ENCODE data around the gene RS1.

The RS1 gene

GRCh38 chrX:18668071-18668835, 3.7 kb downstream of the RS1 start:
- no peak for DNase-seq

DNA sequence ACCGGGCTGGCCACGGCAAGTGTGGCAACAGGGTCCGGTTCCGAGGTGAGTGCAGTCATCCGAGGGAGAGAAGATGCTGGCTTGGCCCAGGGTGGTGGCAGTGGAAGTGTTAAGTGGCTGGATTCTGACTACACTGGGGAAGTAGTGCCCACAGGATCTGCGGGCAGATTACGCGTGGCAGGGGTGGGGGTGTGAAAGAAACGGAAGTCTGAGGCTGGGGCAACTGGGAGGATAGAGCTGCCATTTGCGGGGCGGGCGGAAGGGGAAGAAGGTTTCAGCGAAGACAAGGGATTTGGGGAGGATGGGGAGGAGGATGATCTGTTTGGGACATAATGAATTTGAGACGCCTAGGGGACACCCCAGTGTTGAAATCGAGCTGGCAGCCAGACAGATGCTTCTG, 5.3 kb downstream of the RS1 start:
- DNase-seq, result no peak

DNA sequence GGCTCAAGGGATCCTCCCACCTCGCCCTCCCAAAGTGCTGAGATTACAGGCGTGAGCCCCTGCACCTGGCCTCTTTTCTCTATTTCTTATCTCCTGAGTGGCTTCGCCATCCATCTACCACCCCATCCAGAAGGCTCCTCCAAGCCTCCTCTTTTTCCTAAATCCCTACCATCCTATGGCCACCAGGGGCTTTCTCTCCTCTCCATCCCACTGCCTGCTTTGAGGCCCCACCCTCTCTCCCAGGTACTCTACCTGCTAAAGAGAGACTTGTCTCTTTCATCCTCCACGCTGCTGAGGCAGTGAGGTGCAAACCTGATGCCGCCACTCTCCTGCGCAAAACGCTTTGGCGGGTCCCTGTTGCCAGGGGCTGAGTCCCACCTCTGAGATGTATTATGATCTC, 7.0 kb downstream of the RS1 start:
- no peak for DNase-seq

- DNase-seq, result no peak
Measured at GRCh38 chrX:18661273-18661672, 10.6 kb downstream of the RS1 start.

GRCh38 chrX:18654875-18655836, 16.8 kb downstream of the RS1 start:
- DNase-seq, result no peak

- DNase-seq, result no peak
Measured at GRCh38 chrX:18652636-18653035, 19.3 kb downstream of the RS1 start.

DNA sequence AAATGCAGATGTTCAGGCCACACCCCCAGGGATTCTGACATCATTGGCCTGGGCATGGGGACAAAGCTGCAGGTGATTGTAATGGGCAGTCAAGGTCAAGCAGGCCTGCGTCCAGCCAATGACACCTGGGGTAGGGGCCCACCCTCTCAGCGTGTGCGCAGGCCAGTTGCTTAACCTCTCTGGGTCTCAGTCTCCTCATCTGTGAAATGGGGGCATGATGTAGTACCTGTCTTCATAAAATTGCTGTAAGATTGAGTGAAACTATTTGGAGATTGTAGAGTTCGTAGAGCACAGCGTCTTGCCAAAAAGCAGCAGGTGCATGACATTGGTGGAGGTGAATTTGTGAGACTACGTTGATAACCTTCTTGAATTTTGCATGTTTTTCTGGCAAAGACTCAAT, 21.2 kb downstream of the RS1 start:
- no peak for DNase-seq

DNA sequence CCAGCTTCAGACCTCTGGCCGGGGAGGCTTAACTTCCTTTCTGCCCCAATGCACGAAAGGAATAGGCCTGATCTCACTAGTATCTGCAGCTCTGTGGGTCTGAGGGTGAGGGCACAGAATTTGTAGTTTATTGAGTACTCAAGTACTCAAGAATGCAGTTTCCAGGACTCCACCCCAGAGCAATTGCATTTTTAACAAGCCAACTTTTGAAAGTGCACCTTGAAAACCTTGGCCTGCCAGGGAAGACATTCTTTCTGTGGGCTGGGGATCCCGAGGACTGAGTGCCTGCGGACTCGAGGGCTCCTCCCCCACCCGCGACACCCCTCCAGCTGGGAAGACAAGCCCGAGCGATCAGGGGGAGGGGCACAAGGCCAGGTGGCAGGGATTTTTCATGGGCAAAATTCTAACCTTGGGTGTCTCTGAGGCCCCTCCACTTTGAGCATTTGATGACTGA, 22.4 kb downstream of the RS1 start:
- no peak for DNase-seq

DNA sequence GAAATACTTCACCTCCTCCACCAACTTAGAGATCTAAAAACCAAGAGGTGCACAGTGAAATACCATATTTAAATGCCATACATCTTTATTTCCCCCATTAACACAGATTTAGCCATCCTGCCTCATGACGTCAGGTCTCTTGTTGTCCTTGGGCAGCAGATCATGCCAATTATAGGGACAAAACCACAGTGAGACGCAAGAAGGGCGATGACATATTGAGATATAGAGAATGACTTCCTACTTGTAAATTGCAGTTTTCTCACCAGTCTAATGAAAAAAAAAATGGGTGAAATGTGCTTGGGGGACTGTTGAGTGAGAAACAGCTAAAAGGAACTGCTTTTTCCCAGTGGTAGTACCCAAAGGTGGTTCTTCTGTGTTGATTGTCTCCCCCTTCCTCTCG, 24.3 kb downstream of the RS1 start:
- DNase-seq, result no peak

DNA sequence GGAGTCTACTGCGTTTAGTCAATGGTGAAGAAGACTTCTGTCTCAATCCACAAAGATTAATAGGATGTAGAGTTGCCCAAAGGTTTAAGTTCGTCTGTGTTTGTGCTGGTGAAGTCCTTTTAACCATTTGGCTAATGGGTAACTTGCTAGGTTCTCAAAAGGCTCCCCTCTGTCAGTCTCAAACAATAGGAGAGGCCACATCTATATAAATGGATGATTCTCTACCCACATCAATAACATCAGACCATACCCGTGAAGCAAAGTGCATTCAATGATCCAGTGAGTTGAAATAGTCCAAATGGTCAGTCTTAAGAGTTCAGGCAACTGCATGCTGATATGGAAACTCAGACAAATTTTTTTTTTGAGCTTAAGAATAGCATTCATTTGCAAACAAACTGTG, 28.1 kb downstream of the RS1 start:
- DNase-seq, result no peak

GRCh38 chrX:18643243-18643642, 28.7 kb downstream of the RS1 start:
- DNase-seq, result no peak

- DNase-seq, result no peak
Measured at GRCh38 chrX:18640686-18641085, 31.2 kb downstream of the RS1 start.

DNA sequence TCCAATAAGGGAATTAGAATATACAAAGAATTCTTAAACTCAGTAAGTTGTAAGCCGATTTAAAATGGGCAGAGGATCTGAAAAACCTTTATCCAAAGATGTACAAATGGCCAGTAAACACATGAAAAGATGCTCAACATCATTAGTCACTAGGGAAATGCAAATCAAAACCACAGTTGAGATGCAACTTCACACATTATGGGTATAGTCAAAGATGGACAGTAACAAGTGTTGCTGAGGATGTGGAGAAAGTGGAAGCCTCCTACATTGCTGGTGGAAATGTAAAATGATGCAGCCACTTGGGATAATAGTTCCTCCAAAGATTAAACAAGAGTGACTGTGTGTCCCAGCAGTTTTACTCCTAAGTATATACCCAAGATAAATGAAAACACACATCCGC, 32.6 kb downstream of the RS1 start:
- no peak for DNase-seq

DNA sequence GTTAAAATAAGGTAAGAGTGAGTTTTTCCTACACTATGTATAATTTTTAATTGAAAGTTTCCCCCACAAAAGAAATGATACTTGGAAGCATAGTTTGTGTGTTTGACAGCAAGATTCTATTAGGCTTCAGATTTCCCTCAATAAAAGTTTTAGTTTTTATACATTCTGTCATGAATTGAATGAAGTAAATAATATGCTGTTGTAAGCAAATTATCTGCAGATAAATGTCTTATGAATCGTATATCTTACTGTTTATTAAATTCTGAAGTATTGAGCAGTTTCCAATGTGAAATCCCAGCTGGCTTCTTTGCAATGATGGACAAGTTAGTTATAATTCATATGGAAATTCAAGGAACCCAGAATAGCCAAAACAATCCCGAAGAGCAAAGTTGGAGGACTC, 33.5 kb downstream of the RS1 start:
- DNase-seq, result no peak

DNA sequence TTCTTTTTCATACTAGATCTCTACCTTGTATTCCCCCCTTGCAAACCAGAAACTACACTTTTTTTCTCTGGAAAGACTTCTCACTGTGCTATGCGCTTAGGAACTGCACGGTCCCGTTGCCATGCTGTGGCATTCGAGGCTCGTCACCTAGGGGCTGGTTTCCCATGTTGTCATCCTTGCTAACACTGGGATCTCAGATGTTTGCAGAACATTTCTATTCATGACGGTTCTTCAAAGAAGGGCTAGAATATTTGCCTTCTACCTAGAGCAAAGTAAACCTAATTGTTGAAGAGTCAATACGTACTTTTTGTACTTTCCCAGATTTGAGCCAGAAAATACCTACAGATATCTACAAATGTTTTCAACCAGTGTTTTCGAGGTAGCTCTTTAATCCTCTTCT, 41.0 kb downstream of the RS1 start:
- DNase-seq, result no peak

DNA sequence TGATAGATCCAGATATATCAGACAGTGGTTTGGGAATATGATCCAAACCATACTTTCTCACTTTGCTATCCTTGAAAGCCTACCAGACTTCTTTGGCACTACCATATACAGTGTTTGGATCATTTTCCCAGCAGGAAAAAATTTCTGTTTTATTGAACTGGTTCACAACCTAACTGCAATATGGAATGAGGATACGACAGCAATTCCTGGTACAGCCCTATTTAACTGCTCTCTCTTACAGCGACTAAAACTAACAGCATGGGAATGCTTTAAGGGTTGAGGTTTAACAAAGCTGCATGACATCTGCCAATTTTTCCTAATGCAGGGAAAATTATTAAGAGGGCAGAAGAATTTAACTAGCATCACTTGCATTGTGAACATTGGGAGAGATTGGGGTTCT, 47.3 kb downstream of the RS1 start:
- DNase-seq, result no peak

DNA sequence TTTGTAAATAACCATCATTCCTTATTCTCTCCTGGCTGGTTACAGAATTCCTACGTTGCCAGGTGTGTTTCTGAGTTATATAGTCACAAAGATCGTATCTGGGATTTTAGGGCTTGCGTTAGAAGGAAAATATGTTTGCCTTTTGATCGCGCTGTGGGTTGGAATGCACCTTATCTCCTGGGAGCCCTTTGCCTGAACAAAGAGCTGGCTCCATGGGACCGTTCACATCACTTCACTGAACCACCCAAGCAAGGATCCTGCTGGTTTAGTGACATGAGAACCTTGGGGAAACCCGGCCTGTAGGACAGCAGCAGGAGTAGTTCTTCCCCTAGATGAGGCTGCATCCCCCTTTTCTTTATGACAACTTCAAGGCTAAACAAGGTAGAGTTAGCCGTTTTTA, 51.6 kb downstream of the RS1 start:
- DNase-seq, result no peak

- DNase-seq, result no peak
Measured at GRCh38 chrX:18619288-18619687, 52.6 kb downstream of the RS1 start.

DNA sequence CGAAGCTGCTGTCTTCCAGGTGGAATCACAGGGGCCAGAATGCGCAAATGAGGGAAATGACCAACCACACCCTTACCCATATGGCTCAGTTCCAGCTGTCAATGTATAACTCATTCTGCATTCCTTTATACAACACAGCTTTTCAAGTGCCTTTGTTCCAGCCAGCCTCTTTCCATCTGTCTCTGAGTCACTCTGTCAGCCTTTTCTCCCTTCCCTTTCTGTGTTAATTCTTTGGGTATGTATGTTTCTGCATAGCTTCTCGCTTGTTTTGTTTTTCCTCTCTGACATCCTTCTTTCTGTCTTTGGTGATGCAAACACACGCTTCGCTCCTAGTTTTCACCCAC, 54.5 kb downstream of the RS1 start:
- no peak for DNase-seq

- DNase-seq, result no peak
Measured at GRCh38 chrX:18616688-18617406, 55.1 kb downstream of the RS1 start.

GRCh38 chrX:18613930-18614639, 57.8 kb downstream of the RS1 start:
- no peak for DNase-seq

DNA sequence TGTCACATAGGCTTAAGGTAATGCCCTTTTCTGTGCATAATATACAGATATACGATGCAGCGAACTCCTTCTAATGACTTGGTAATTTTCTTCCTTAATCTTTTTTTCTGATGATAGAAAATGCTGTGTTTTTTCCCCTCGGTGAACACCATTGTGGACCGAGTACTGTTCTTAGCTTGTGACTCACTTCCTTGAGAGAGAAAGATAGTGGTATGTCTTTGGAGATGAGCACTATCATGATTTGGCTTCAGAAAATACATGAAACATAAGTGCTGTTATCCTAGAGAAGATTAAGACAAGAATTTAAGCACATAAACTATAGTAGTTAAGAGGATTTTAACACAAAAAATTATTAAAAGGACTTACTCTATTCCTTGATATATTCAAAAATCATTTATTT, 63.9 kb downstream of the RS1 start:
- DNase-seq, result no peak

DNA sequence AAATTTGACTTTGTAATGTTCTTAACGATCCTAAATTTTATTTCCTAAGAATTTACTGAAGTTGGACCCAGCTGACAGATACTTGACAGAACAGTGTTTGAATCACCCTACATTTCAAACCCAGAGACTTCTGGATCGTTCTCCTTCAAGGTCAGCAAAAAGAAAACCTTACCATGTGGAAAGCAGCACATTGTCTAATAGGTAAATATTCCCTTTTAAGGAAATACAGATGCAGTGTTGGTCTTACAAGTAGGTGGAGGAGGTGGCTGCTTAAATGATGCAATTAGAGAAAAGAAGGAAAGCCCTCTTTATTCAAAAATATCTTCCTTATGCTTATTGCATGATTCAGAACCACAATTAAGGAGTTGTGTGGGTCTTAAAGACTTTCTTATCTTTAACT, 73.5 kb downstream of the RS1 start:
- DNase-seq, result no peak
